Retinal pigment epithelial cell (primary cell): ENCODE data around the gene PRPS2.

Source experiments
- DNase-seq: peaks from one replicate; pipeline ENCODE4 v3.0.0-alpha.2; 2010; ENCODE audit warnings: low read depth
- H3K4me3 ChIP-seq: 2 replicates; pipeline ENCODE4 v1.5.1; 2011; ENCODE audit warnings: mild to moderate bottlenecking, low read length, control low read depth, moderate library complexity
- CTCF ChIP-seq: conservative IDR thresholded peaks from 2 replicates; pipeline ENCODE4 v1.5.1; 2011; ENCODE audit warnings: low read depth, low read length, control low read depth, inconsistent platforms

PRPS2 gene

GRCh38 chrX:12805333-12805732 is 14.1 kb downstream of the PRPS2 start:
- no peak overlapping the region for H3K4me3 ChIP-seq
- TF ChIP-seq CTCF, result no peak
- DNase-seq, result no peak

GRCh38 chrX:12811658-12812057 is 20.4 kb downstream of the PRPS2 start:
- TF ChIP-seq CTCF, result no peak
- no peak for DNase-seq
- H3K4me3 ChIP-seq, result no peak overlapping the region

GRCh38 chrX:12814420-12814819 is 23.2 kb downstream of the PRPS2 start:
- DNase-seq, result no peak
- peak; percentile 61 for TF ChIP-seq CTCF
- H3K4me3 ChIP-seq, result no peak overlapping the region

- DNase-seq, result no peak
- TF ChIP-seq CTCF, result no peak
- no peak overlapping the region for H3K4me3 ChIP-seq
Observed at GRCh38 chrX:12817528-12817927, 26.3 kb downstream of the PRPS2 start.

- DNase-seq, result no peak
- no peak for TF ChIP-seq CTCF
- no peak overlapping the region for H3K4me3 ChIP-seq
Observed at GRCh38 chrX:12819222-12819621, 28.0 kb downstream of the PRPS2 start.

GRCh38 chrX:12820737-12821136 is 29.5 kb downstream of the PRPS2 start:
- H3K4me3 ChIP-seq, result no peak overlapping the region
- DNase-seq, result no peak
- no peak for TF ChIP-seq CTCF

GRCh38 chrX:12824944-12825343 is 33.7 kb downstream of the PRPS2 start:
- TF ChIP-seq CTCF, result no peak

More at GRCh38 chrX:12824944-12825343, 33.7 kb downstream of the PRPS2 start:
- DNase-seq, result no peak
- no peak overlapping the region for H3K4me3 ChIP-seq
